ENCODE results near the gene MAGEA9B.
"Not testable (repeated sequence)": the region's sequence is repeated elsewhere in the genome, so short reads cannot be mapped to it uniquely, and the experiment has no call there.

GRCh38 chrX:149551245-149551938, 35.9 kb downstream of the MAGEA9B start:
- TF ChIP-seq, protein P1, sequence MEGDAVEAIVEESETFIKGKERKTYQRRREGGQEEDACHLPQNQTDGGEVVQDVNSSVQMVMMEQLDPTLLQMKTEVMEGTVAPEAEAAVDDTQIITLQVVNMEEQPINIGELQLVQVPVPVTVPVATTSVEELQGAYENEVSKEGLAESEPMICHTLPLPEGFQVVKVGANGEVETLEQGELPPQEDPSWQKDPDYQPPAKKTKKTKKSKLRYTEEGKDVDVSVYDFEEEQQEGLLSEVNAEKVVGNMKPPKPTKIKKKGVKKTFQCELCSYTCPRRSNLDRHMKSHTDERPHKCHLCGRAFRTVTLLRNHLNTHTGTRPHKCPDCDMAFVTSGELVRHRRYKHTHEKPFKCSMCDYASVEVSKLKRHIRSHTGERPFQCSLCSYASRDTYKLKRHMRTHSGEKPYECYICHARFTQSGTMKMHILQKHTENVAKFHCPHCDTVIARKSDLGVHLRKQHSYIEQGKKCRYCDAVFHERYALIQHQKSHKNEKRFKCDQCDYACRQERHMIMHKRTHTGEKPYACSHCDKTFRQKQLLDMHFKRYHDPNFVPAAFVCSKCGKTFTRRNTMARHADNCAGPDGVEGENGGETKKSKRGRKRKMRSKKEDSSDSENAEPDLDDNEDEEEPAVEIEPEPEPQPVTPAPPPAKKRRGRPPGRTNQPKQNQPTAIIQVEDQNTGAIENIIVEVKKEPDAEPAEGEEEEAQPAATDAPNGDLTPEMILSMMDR (IDR thresholded peaks at IDR 0.05) = not testable (repeated sequence)
- TF ChIP-seq POLR2A (IDR thresholded peaks at IDR 0.05) = not testable (repeated sequence)
